Measurements from ENCODE around the gene ACTL6A. TPM values are rescaled to one million over a fixed set of nuclear protein-coding genes. Genes with fewer than 3 reads are reported as not detected.

The ACTL6A gene
- total and polyA plus RNA-seq, 12 donors, result 13.5 to 42.7 (median 17.9) TPM

GRCh38 chr3:179536256-179536655 lies 26.5 kb upstream of the ACTL6A start:
- no peak overlapping the region for H3K4me3 ChIP-seq
- ATAC-seq (no peak), DNase-seq (no peak)
- intact Hi-C loops (cut with DNase I), result no loop called here
- no peaks in the 10 kb centered on the region for H3K9me3 ChIP-seq
- H3K36me3 ChIP-seq, result no peaks in the 10 kb centered on the region
- H3K27ac ChIP-seq, result no peak overlapping the region
- no peaks in the 10 kb centered on the region for H3K4me1 ChIP-seq
- H3K27me3 ChIP-seq, result no peaks in the 10 kb centered on the region
- TF ChIP-seq CTCF (IDR thresholded peaks at IDR 0.05), result no peak

- H3K27ac ChIP-seq, result no peak overlapping the region
- TF ChIP-seq CTCF (IDR thresholded peaks at IDR 0.05), result no peak
- DNase-seq (no peak), ATAC-seq (no peak)
- WGBS, 2 donors, result 71 to 74% methylated on average over 2 of the region's 2 CpGs
- H3K27me3 ChIP-seq, result no peaks in the 10 kb centered on the region
- H3K4me1 ChIP-seq, result no peaks in the 10 kb centered on the region
- intact Hi-C loops (cut with DNase I), result loop anchor here in 1 of 10 donors (10.0 kb wide), 1 partner anchor 76 kb away; no protein-coding TSS in a partner anchor
- H3K36me3 ChIP-seq, result no peaks in the 10 kb centered on the region
- H3K9me3 ChIP-seq, result no peaks in the 10 kb centered on the region
- H3K4me3 ChIP-seq, result no peak overlapping the region
Measured at GRCh38 chr3:179541094-179541493, 21.6 kb upstream of the ACTL6A start.

GRCh38 chr3:179541596-179541995 lies 21.1 kb upstream of the ACTL6A start:
- ATAC-seq, result no peak
- H3K27ac ChIP-seq, result no peak overlapping the region
- H3K27me3 ChIP-seq, result no peaks in the 10 kb centered on the region
- no peaks in the 10 kb centered on the region for H3K4me1 ChIP-seq
- 98 to 100% methylated on average over 1 of the region's 1 CpG for WGBS, 2 donors
- DNase-seq, result no peak
- H3K36me3 ChIP-seq, result no peaks in the 10 kb centered on the region
- H3K9me3 ChIP-seq, result no peaks in the 10 kb centered on the region
- intact Hi-C loops (cut with DNase I), result loop anchor here in 1 of 10 donors (10.0 kb wide), 1 partner anchor 77 kb away; no protein-coding TSS in a partner anchor
- no peak overlapping the region for H3K4me3 ChIP-seq
- TF ChIP-seq CTCF (IDR thresholded peaks at IDR 0.05), result no peak

- no peak for TF ChIP-seq CTCF (IDR thresholded peaks at IDR 0.05)
- ATAC-seq (no peak), DNase-seq (no peak)
- Histone ChIP-seq H3K36me3 (no peaks in the 10 kb centered on the region), H3K27me3 (no peaks in the 10 kb centered on the region), H3K4me1 (no peaks in the 10 kb centered on the region), H3K27ac (no peak overlapping the region), H3K9me3 (no peaks in the 10 kb centered on the region), H3K4me3 (no peak overlapping the region)
- intact Hi-C loops (cut with DNase I), result loop anchor here in 1 of 10 donors (10.0 kb wide), 1 partner anchor 78 kb away; no protein-coding TSS in a partner anchor
Measured at GRCh38 chr3:179542375-179542774, 20.4 kb upstream of the ACTL6A start.

Data from heart right ventricle (tissue), 16 donors.